ENCODE data around the gene ZNF418.

ZNF418 gene

DNA sequence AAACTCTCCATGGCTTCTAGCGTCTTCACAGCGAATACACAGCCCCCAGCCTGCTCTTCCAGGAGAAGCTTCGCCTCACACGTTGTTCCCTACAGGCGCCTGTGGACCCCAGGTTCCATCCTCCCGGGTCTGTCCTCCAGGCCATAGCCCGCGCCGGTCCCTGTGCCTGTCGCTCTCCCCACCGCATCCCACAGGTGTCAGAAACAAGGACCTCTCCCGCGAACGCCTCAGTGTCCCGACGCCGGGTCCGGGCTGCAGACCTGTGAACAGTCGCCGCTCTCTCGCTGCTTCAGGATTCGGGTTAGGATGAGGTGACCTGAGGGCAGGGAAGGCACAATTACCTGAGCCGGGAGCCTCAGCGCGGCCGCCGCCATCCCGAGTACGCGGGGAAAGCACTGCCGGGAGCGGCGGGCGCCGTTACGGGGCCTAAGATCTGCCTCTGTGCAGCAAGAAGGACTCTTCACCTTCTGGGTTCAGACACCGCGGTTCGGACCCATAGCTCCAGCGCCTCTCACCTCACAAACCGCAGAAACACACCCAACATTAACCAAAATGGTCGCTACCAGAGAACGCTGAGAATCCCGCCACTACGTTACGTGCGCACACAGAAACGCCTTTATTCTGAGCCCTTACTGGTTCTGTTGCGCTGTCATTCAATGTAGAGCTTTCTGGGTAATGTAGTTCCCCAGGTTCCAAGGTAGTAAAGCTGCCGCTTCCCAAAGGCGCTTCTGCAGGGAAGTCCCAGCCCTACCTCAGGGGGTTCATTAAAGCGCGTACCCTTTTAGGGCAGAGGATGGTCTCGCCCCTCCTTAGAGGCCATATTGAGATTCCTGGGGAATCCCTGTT lies at the start of gene ZNF418:
ZNF418 (minus strand) TSS at position 583 of the 846 bp plus-strand sequence. CDS start 1,580 bp downstream, outside the sequence.
- TF ChIP-seq, protein P1, sequence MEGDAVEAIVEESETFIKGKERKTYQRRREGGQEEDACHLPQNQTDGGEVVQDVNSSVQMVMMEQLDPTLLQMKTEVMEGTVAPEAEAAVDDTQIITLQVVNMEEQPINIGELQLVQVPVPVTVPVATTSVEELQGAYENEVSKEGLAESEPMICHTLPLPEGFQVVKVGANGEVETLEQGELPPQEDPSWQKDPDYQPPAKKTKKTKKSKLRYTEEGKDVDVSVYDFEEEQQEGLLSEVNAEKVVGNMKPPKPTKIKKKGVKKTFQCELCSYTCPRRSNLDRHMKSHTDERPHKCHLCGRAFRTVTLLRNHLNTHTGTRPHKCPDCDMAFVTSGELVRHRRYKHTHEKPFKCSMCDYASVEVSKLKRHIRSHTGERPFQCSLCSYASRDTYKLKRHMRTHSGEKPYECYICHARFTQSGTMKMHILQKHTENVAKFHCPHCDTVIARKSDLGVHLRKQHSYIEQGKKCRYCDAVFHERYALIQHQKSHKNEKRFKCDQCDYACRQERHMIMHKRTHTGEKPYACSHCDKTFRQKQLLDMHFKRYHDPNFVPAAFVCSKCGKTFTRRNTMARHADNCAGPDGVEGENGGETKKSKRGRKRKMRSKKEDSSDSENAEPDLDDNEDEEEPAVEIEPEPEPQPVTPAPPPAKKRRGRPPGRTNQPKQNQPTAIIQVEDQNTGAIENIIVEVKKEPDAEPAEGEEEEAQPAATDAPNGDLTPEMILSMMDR (IDR thresholded peaks at IDR 0.05; ENCODE audit: low read depth, low read length), result no peak
- peak within 1 kb of the TSS; percentile 74 for H3K4me3 ChIP-seq (ENCODE audit: low read depth, low read length)

DNA sequence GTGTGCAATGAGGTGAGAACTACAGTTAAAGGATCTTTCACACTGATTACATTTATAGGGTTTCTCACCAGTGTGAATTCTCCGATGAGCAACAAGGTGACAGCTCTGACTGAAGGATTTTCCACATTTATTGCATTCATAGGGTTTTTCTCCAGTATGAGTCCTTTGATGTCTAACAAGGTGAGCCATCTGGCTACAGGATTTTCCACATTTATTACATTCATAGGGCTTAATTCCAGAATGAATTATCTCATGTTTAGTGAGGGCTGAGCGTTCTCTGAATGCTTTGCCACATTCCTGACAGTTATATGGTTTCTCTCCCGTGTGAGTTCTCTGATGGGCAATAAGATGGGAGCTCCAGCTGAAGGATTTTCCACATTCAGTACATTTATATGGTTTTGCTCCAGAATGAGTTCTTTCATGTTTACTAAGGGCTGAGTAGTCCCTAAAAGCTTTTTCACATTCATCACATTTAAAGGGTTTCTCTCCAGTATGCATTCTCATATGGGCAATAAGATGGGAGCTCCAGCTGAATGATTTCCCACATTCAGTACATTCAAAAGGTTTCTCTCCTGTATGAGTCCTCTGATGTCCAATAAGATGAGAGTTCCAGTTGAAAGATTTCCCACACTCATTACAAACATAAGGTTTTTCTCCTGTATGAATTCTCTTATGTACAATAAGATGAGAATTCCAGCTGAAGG lies 43.5 kb upstream of the ZNF418 start:
- TF ChIP-seq, protein P1 (IDR thresholded peaks at IDR 0.05; ENCODE audit: low read depth, low read length), result no peak
- no peak overlapping the region for H3K4me3 ChIP-seq (ENCODE audit: low read depth, low read length)

DNA sequence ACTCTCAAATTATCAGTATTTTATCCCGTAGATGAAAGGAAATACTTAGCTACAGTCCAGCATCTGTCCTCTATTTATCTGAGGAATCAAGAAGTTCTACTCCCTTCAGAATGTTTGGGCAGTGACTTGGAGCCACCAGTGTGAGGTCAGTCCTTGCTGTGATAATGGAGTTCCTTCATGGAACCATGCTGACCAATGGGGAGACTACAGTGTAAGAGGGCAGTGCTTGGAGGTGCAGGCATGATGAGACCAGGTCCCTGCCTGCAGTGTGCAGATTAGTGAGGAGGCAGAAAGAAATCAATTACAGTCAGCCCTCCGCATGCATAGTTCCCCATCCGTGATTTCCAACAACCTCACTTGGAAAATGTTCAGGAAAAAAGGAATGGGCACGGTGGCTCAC lies 39.2 kb upstream of the ZNF418 start, which contains the start of gene C19orf18:
C19orf18 (minus strand) TSS at position 101 of the 400 bp plus-strand sequence. CDS start 102 bp downstream, outside the sequence.
- TF ChIP-seq, protein P1 (IDR thresholded peaks at IDR 0.05; ENCODE audit: low read depth, low read length), result no peak

DNA sequence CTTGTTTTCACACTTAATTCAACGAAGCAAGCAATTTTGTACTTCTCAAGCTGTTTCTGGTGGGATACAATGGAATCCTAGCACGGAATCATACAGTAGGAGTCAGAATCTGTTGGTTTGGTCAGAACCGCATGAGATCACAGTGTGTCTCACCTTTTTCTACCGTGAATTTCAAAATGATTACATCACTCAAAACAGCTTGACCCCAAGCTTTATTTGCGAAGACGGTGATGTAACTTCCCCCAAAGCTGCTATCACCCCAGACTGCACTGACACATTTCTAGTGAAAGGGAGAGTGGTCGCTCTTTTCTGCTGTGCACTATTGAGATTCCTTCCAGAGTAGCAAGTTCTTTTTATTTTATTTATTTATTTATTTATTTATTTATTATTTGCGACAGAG lies 29.6 kb upstream of the ZNF418 start:
- TF ChIP-seq, protein P1 (IDR thresholded peaks at IDR 0.05; ENCODE audit: low read depth, low read length), result no peak
- H3K4me3 ChIP-seq (ENCODE audit: low read depth, low read length), result no peak overlapping the region

More for the DNA sequence above, 39.2 kb upstream of the ZNF418 start, which contains the start of gene C19orf18:
- H3K4me3 ChIP-seq (ENCODE audit: low read depth, low read length), result no peak within 1 kb of the TSS

DNA sequence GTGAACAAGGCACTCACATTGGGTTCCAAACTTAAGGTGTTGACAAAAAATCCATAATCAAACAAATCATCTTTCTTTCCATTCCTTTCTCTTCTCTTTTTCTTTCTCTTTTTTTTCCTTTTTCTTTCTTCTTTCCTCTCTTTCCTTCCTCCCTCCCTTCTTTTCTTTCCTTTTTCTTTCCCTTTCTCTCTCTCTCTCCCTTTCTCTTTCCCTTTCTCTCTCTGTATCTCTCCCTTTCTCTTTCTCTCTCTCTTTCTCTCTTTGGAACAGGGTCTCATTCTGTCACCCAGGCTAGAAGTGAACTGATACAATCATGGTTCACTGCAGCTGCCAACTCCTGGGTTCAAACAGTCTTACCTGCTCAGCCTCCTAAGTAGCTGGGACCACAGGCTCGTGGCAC lies 26.6 kb upstream of the ZNF418 start:
- TF ChIP-seq, protein P1 (IDR thresholded peaks at IDR 0.05; ENCODE audit: low read depth, low read length), result no peak
- H3K4me3 ChIP-seq (ENCODE audit: low read depth, low read length), result no peak overlapping the region

DNA sequence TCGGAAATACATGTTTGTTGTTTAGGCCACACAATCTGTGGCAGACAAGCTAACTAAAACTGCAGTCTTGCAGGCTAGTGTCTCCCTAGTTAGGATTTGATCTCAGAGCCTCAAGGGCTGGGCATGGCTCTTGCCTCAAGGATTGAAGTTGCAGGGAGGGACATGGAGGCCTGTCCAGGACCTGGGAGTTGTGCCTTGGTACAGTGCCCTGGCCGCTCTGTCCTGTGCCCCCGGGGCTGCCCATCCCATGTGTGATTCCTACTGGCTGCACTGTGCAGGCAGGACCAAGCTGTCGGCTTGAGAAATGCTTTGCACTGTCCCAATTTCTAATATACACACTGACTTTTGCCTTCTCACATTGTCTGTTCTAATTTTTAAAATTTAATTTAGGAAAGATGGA lies 19.8 kb upstream of the ZNF418 start:
- TF ChIP-seq, protein P1 (IDR thresholded peaks at IDR 0.05; ENCODE audit: low read depth, low read length), result no peak
- H3K4me3 ChIP-seq (ENCODE audit: low read depth, low read length), result no peak overlapping the region

DNA sequence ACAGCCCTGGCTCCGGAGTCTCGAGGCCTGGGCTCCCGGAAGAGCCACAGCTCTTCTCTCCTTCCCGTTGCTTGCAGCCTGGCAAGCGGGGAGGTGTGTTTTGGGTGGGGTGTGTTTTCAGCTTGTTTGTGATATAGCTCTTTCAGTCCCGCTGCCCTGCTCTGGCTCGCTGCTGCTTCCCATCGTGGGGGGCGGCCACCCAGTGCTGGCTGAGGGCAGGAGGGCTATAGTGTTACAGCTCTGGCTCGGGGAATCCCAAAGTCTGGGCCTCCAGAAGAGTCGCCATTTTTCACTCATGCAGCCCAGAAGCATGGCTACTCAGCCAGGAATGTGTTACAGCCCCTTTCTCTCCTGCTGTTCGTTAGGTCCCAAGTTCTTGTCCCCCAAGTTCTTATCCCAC lies 14.5 kb upstream of the ZNF418 start:
- TF ChIP-seq, protein P1 (IDR thresholded peaks at IDR 0.05; ENCODE audit: low read depth, low read length), result no peak
- H3K4me3 ChIP-seq (ENCODE audit: low read depth, low read length), result no peak overlapping the region

All from WI38 (cell line).